Panc1 (cell line): ENCODE measurements around the gene EDN3. TPM values are rescaled to one million over a fixed set of nuclear protein-coding genes. Genes with fewer than 3 reads are reported as not detected.

Source experiments
- ATAC-seq: fragments of 200-7000 bp; cut with Tn5 transposase; 2 replicates; pipeline ENCODE4 v1.9.1; 2020; ENCODE audit warnings: mild to moderate bottlenecking, moderate library complexity
- BruUV-seq: library from RNA; stranded (reverse); fragments of 400-500 nt; replicated peaks from 2 replicates; lab custom pipeline; 2021; lab: Mats Ljungman, UMichigan
- CTCF ChIA-PET: fragments of 300-600 bp; sonication (Branson Sonifier 250); formaldehyde crosslinking; loops from one replicate; lab custom pipeline; 2022; ENCODE audit warnings: antibody characterized with exemption; lab: Charles Lee
- POLR2A ChIA-PET: fragments of 300-600 bp; sonication (Branson Sonifier 250); formaldehyde crosslinking; loops from one replicate; lab custom pipeline; 2022; ENCODE audit warnings: antibody characterized with exemption; lab: Charles Lee
- DNase-seq: peaks from one replicate; pipeline ENCODE4 v3.0.0-alpha.2; 2010; ENCODE audit warnings: low read depth, low spot score
- H3K27ac ChIP-seq: 2 replicates; pipeline ENCODE4 v1.5.1; 2011; ENCODE audit warnings: mild to moderate bottlenecking, low read length, inconsistent platforms
- H3K27me3 ChIP-seq: fragments of 200-500 bp; sonication (Bioruptor generic); 2 replicates; pipeline ENCODE4 v1.6.0; 2014; ENCODE audit warnings: low read length, inconsistent platforms; ENCODE audit not compliant: control insufficient read depth, insufficient read depth
- H3K36me3 ChIP-seq: fragments of 200-500 bp; sonication (Bioruptor generic); 2 replicates; pipeline ENCODE4 v1.5.1; 2014; ENCODE audit warnings: inconsistent platforms, mild to moderate bottlenecking, low read length, moderate library complexity; ENCODE audit not compliant: control insufficient read depth, insufficient read depth
- H3K4me1 ChIP-seq: 2 replicates; pipeline ENCODE4 v1.5.1; 2011; ENCODE audit warnings: inconsistent platforms, mild to moderate bottlenecking, low read length, moderate library complexity; ENCODE audit not compliant: control insufficient read depth, insufficient read depth
- H3K4me3 ChIP-seq, 2 experiments: 2 replicates each; pipeline ENCODE4 v1.5.1; 2011 to 2012; ENCODE audit warnings: low read depth in 2 of 2, low read length in 2 of 2, mild to moderate bottlenecking in 2 of 2, inconsistent platforms in 1 of 2, moderate library complexity in 1 of 2
- H3K9me3 ChIP-seq: fragments of 200-500 bp; sonication (Bioruptor generic); 2 replicates; pipeline ENCODE4 v1.5.1; 2014; ENCODE audit warnings: low read depth, mild to moderate bottlenecking, inconsistent platforms, low read length, moderate library complexity; ENCODE audit not compliant: control insufficient read depth, insufficient read depth
- CTCF ChIP-seq: fragments of 450-650 bp; IDR thresholded peaks from 2 replicates; pipeline ENCODE4 v1.5.1; 2017; ENCODE audit warnings: mild to moderate bottlenecking
- POLR2AphosphoS5 ChIP-seq: IDR thresholded peaks from 2 replicates; pipeline ENCODE4 v1.6.1; 2012; ENCODE audit warnings: mild to moderate bottlenecking, low read depth, low read length, moderate library complexity
- REST ChIP-seq, 2 experiments: IDR thresholded peaks; 2 replicates each; pipeline ENCODE4 v1.6.1; 2011 to 2012; ENCODE audit warnings: low read depth in 2 of 2, control low read depth in 1 of 2, low read length in 1 of 2, mild to moderate bottlenecking in 1 of 2, moderate library complexity in 1 of 2; ENCODE audit not compliant: insufficient read depth in 1 of 2
- SIN3A ChIP-seq: IDR thresholded peaks from 2 replicates; pipeline ENCODE4 v1.6.1; 2012; ENCODE audit warnings: low read depth, mild to moderate bottlenecking, low read length, moderate library complexity, borderline replicate concordance; ENCODE audit not compliant: insufficient read depth
- TCF7L2 ChIP-seq: IDR thresholded peaks from 2 replicates; pipeline ENCODE4 v1.6.1; 2011; ENCODE audit warnings: mild to moderate bottlenecking, low read depth, low read length, inconsistent platforms
- in situ Hi-C: cut with HindIII; loops from 2 replicates; pipeline ENCODE4 v1.10.0; 2016; ENCODE audit warnings: low sequenced_read_pairs, low pct_unique_long_range_greater_than_20kb
- intact Hi-C: fragments of 100-400 bp; cut with micrococcal nuclease; formaldehyde crosslinking; loops from one replicate; pipeline ENCODE4 v1.10.0; 2022; ENCODE audit not compliant: unreplicated experiment
- total RNA-seq: library from RNA; stranded (reverse); gene quantifications from one replicate; pipeline ENCODE4 v1.2.1, GENCODE V29; 2021; ENCODE audit not compliant: unreplicated experiment

Gene EDN3
- total RNA-seq, 1 experiment from 2014 or later: not detected

- no peak overlapping the region for H3K27ac ChIP-seq
- no TSS peak for BruUV-seq
- H3K27me3 ChIP-seq: peaks cover 6% of the 10 kb centered on the region
- H3K4me3 ChIP-seq: no peak overlapping the region
- POLR2A ChIA-PET: no interaction called here
- DNase-seq: no peak
- no peak for ATAC-seq
- H3K9me3 ChIP-seq: no peaks in the 10 kb centered on the region
- in situ Hi-C loops (no loop called here), intact Hi-C loops (no loop called here)
- CTCF ChIA-PET: no interaction called here
- H3K4me1 ChIP-seq: no peaks in the 10 kb centered on the region
- H3K36me3 ChIP-seq: no peaks in the 10 kb centered on the region
- TF ChIP-seq TCF7L2 (no peak), SIN3A (no peak), POLR2AphosphoS5 (no peak), CTCF (no peak), REST (IDR thresholded peaks at IDR 0.05; ENCODE audit: insufficient read depth in 1 of 2, low read depth in 2 of 2, low read length in 1 of 2) (no peak)
These were observed 75.1 kb downstream of the EDN3 start for GRCh38 chr20:59375541-59375940.

Other genes with a start within 250 kb of the EDN3 start
- gene ZNF831, start 136.8 kb upstream of the EDN3 start, total RNA-seq: 0.03 TPM